Heart right ventricle (tissue), 16 donors: ENCODE results near the gene SLC1A2. TPM values are rescaled to one million over a fixed set of nuclear protein-coding genes. Genes with fewer than 3 reads are reported as not detected.

Experiments
- ATAC-seq, 8 donors: fragments of 200-7000 bp; cut with Tn5 transposase; one replicate each; pipeline ENCODE4 v1.9.1; 2020; ENCODE audit warnings: mild to moderate bottlenecking in 8 of 8, moderate library complexity in 8 of 8, moderate number of reproducible peaks in 1 of 8
- DNase-seq, 2 donors: peaks; one replicate each; pipeline ENCODE4 v3.0.0-alpha.2; 2020
- H3K27ac ChIP-seq, 10 donors: fragments of 200-600 bp; sonication (generic) in 2 of 10; one replicate each; pipeline versions ENCODE4 v1.5.0 to v1.8.0; 2020 to 2022; ENCODE audit warnings: mild to moderate bottlenecking in 3 of 10
- H3K27me3 ChIP-seq, 7 donors: fragments of 200-600 bp; one replicate each; pipeline ENCODE4 v1.8.0; 2021 to 2022; ENCODE audit warnings: mild to moderate bottlenecking in 2 of 7
- H3K36me3 ChIP-seq, 9 donors: fragments of 200-600 bp; sonication (generic) in 1 of 9; one replicate each; pipeline versions ENCODE4 v1.5.0 to v1.8.0; 2020 to 2022; ENCODE audit warnings: mild to moderate bottlenecking in 2 of 9
- H3K4me1 ChIP-seq, 9 donors: fragments of 200-600 bp; sonication (generic) in 1 of 9; one replicate each; pipeline versions ENCODE4 v1.5.0 to v1.8.0; 2020 to 2022; ENCODE audit warnings: mild to moderate bottlenecking in 4 of 9
- H3K4me3 ChIP-seq, 10 donors: fragments of 200-600 bp; sonication (generic) in 2 of 10; one replicate each; pipeline versions ENCODE4 v1.5.0 to v1.8.0; 2020 to 2022; ENCODE audit warnings: mild to moderate bottlenecking in 7 of 10, moderate library complexity in 2 of 10
- H3K9me3 ChIP-seq, 11 donors: fragments of 200-600 bp in 10 of 11; sonication (generic) in 2 of 11; one replicate each; pipeline versions ENCODE4 v1.5.0 to v1.8.0; 2013 to 2022; ENCODE audit warnings: mild to moderate bottlenecking in 2 of 11, control low read depth in 1 of 11, moderate library complexity in 1 of 11
- CTCF ChIP-seq, 9 donors: fragments of 200-600 bp; sonication (generic) in 2 of 9; IDR thresholded peaks; one replicate each; pipeline versions ENCODE4 v1.5.0 to v1.8.0; 2021 to 2022; ENCODE audit warnings: antibody characterized with exemption in 9 of 9, mild to moderate bottlenecking in 5 of 9, moderate library complexity in 1 of 9
- WGBS, 2 donors: extraction: QIAGEN DNeasy Blood & Tissue Kit; methylation state at CpG; one replicate each; pipeline ENCODE4 v1.1.7; 2013; ENCODE audit warnings: inconsistent platforms in 1 of 2; 5-methylcytosine and 5-hydroxymethylcytosine counted together
- intact Hi-C, 10 donors: fragments of 100-400 bp; cut with DNase I; formaldehyde crosslinking; loops; one replicate each; pipeline versions ENCODE4 v1.11.1 to v1.14.2; 2022
- polyA plus RNA-seq, 2 donors: library from polyadenylated mRNA; stranded (reverse); fragments of 200-250 nt; gene quantifications; one replicate each; pipeline ENCODE4 v1.2.3, GENCODE V29; 2013
- total RNA-seq, 10 donors: library from RNA; stranded (reverse); fragmentation: NEBNext Ultra II Directional in 3 of 10; extraction: Animal tissue kit (Norgen Biotek cat#: 25700) in 3 of 10; gene quantifications; one replicate each; pipeline versions ENCODE4 v1.2.1 to v1.2.4, GENCODE V29; 2021 to 2023
- donor health status: Arrhythmogenic right ventricular cardiomyopathy.
- donor health status: ischemic (EF 13 %, LVEDD 7.1; RV severe dilation, severe dysfunction).
- donor health status: healthy with polysubstance abuse.
- donor health status: DM: no; HTN: yes; CAD: no.
- donor health status: DM: no; HTN: no; CAD: no.
- donor health status: ischemic (EF 25% LVEDD 6.9; RV normal size, moderate dysfunction).
- donor health status: ischemic (EF 25% LVEDD 5.7; RV mildly dilated, moderate dysfunction).
- donor health status: healthy.
- donor health status: DM: yes; HTN: yes; CAD: no.
- donor health status: Ischemic cardiomyopathy.
- donor health status: ischemic (EF 35%, LVEDD 5.7; RV mildly dilated, moderate dysfunction).
- donor health status: nonischemic (EF 11% LVEDD 7.7; RV severe dilation, severe dysfunction).
- donor health status: DM: yes; HTN: yes; CAD: no.
- donor health status: PGD.
- donor health status: ischemic (EF 29% LVEDD 5.4; RV normal size, mild dysfunction).
- donor health status: nonischemic (EF 23%, LVEDD 6.1; RV moderate dilation, normal function).

SLC1A2 gene
- total and polyA plus RNA-seq, 12 donors, result 0.29 to 25.8 (median 3.4) TPM

DNA sequence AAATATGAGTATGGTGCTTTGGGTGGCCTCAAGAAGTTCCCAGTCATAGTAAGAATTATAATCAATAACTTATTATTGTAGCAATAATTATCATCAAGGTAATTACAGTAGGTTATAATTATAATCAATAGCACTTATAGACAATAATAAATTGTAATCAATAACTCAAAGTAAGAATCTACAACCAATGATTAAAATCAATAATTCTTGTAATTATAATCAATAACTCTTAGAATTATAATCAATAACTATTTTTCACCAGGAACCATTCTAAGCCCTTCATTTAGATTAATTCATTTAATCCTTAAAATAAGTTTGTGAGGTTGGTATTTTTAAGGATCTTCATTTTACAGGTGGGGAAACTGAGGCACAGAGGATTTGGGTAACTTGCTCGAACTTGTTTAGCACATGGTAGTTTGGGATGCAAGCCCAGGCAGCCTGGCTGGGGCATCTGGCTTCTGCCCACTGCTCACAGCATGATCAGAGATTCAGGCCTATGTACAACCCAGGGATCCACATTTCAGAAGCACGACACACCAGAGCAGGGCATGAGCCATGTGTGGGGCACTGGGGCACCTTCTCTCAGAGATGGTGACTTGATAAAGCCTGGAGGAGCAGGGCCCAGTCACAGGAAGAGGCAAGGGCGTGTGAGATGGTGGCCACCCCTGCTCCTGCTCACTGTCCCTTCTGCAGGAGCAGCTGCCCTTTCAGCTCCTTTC is 46.6 kb downstream of the SLC1A2 start:
- peaks cover 0 to 33% (median 14%) of the 10 kb centered on the region in 9 donors for H3K4me1 ChIP-seq
- no peak for TF ChIP-seq CTCF (IDR thresholded peaks at IDR 0.05)
- no peak overlapping the region for H3K4me3 ChIP-seq
- H3K9me3 ChIP-seq, result no peaks in the 10 kb centered on the region
- no peaks in the 10 kb centered on the region for H3K27me3 ChIP-seq
- peak in 1 of 8 donors; percentile 19 for ATAC-seq
- no peaks in the 10 kb centered on the region for H3K36me3 ChIP-seq
- WGBS, 2 donors, result 86 to 90% methylated on average over 3 of the region's 3 CpGs
- H3K27ac ChIP-seq, result no peak overlapping the region
- DNase-seq, result no peak
- intact Hi-C loops, result no loop called here

DNA sequence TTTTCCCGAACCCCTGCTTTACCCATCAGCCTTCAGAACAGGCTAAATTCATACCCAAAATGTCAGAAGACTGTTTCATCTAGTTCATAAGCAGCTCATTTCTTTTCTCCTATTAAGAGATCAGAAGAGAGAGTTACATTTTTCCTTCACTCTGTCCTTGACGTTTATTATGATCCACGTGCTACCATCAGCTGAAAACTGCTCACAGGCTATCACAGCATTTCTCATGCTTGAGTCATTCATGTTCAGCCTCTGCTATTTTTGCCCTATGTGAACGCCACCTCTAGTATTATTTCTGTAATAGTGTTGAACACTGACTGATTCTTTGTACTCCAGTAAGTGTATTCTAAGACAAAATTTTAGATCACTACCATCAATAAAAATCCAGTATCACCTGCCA is 51.9 kb downstream of the SLC1A2 start:
- WGBS, 2 donors, result 47 to 56% methylated on average over 4 of the region's 4 CpGs
- Histone ChIP-seq H3K4me3 (no peak overlapping the region), H3K27me3 (no peaks in the 10 kb centered on the region), H3K36me3 (no peaks in the 10 kb centered on the region), H3K27ac (peak overlapping the region in 9 of 10 donors; percentile 32 to 87 (median 76)), H3K9me3 (peaks cover 0 to 10% (median 4%) of the 10 kb centered on the region in 11 donors), H3K4me1 (peaks cover 3 to 46% (median 30%) of the 10 kb centered on the region in 9 donors)
- TF ChIP-seq CTCF (IDR thresholded peaks at IDR 0.05), result no peak
- peak in 7 of 8 donors; percentile 31 to 85 (median 69) for ATAC-seq
- DNase-seq, result peak in 1 of 2 donors; percentile 29
- intact Hi-C loops, result loop anchor here in 2 of 10 donors (5.0 to 10.0 kb wide), 2 partner anchors 120 to 123 kb away; no protein-coding TSS in a partner anchor

DNA sequence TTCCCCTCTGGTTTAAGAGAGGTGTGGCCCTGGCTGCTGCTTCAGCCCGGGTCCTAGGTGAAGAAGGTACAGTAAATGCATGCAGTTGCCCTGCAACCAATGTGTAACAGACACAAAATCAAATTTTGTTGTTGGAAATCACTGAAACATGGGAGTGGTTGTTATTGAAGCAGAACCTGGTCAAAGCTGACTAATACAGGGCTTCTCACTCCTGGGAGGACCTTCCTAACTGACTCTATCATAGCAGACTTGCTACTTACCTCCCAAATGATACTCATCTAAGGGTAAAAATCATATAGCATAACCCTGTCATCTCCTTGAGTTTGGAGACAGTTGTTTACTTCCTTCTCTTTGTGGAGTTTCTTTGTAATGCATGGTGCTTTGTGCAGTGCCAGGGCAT is 52.6 kb downstream of the SLC1A2 start:
- DNase-seq, result no peak
- peak overlapping the region in 9 of 10 donors; percentile 32 to 87 (median 76) for H3K27ac ChIP-seq
- peaks cover 3 to 46% (median 30%) of the 10 kb centered on the region in 9 donors for H3K4me1 ChIP-seq
- no peaks in the 10 kb centered on the region for H3K36me3 ChIP-seq
- intact Hi-C loops, result loop anchor here in 2 of 10 donors (5.0 to 10.0 kb wide), 2 partner anchors 119 to 122 kb away; no protein-coding TSS in a partner anchor
- TF ChIP-seq CTCF (IDR thresholded peaks at IDR 0.05), result no peak
- WGBS, 2 donors, result 76 to 94% methylated on average over 1 of the region's 1 CpG
- H3K4me3 ChIP-seq, result no peak overlapping the region
- ATAC-seq, result no peak
- H3K9me3 ChIP-seq, result peaks cover 0 to 10% (median 4%) of the 10 kb centered on the region in 11 donors
- no peaks in the 10 kb centered on the region for H3K27me3 ChIP-seq

DNA sequence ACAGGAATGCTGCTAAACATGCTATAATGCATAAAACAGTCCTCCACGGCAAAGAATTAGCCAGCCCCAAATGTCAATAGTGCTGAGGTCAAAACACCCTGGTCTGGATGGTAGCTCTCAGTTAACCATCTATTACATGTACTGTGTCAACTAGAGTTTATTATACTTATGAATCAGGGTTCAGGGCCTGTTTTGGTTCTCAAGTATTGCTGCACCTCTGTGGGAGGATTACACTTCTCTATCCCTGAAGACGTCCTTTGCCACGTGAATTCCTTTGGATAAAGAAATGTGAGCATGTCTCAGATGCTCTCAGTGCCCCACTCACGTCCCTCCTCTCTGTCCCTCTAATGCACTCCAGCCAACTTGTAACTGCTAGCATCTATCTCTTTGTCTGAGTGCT is 53.4 kb downstream of the SLC1A2 start:
- no peaks in the 10 kb centered on the region for H3K27me3 ChIP-seq
- no peaks in the 10 kb centered on the region for H3K36me3 ChIP-seq
- H3K4me3 ChIP-seq, result no peak overlapping the region
- peaks cover 3 to 46% (median 30%) of the 10 kb centered on the region in 9 donors for H3K4me1 ChIP-seq
- 87 to 91% methylated on average over 4 of the region's 4 CpGs for WGBS, 2 donors
- peaks cover 0 to 10% (median 4%) of the 10 kb centered on the region in 11 donors for H3K9me3 ChIP-seq
- peak overlapping the region in 4 of 10 donors; percentile 79 to 87 (median 86) for H3K27ac ChIP-seq
- ATAC-seq, result no peak
- TF ChIP-seq CTCF (IDR thresholded peaks at IDR 0.05), result no peak
- intact Hi-C loops, result loop anchor here in 2 of 10 donors (5.0 to 10.0 kb wide), 2 partner anchors 119 to 121 kb away; no protein-coding TSS in a partner anchor
- DNase-seq, result no peak
